Uterus (tissue), 2 donors: ENCODE results near the gene AGL.

Source experiments
- CTCF ChIP-seq, 4 experiments: fragments of 200-600 bp in 2 of 4; fragments of 450-650 bp in 2 of 4; sonication (generic) in 2 of 4; IDR thresholded peaks; one replicate each; pipeline ENCODE4 v1.5.1; 2016 to 2019; ENCODE audit warnings: antibody characterized with exemption in 4 of 4, mild to moderate bottlenecking in 2 of 4, moderate library complexity in 1 of 4
- POLR2A ChIP-seq, 2 donors: fragments of 450-650 bp; IDR thresholded peaks; one replicate each; pipeline ENCODE4 v1.6.1; 2016; ENCODE audit warnings: antibody characterized with exemption in 2 of 2, mild to moderate bottlenecking in 1 of 2, moderate library complexity in 1 of 2

GRCh38 chr1:99811747-99812146 is 38.4 kb upstream of the AGL start:
- no peak for TF ChIP-seq CTCF (IDR thresholded peaks at IDR 0.05)
- no peak for TF ChIP-seq POLR2A (IDR thresholded peaks at IDR 0.05)
